HEK293T (cell line): ENCODE results near the gene NREP.

Experiments used
- BHLHE40 ChIP-seq: fragments of 450-650 bp; IDR thresholded peaks from 2 replicates; pipeline ENCODE4 v1.6.1; 2016; ENCODE audit warnings: mild to moderate bottlenecking, moderate library complexity, borderline replicate concordance
- CTBP1 ChIP-seq: fragments of 450-650 bp; IDR thresholded peaks from 2 replicates; pipeline ENCODE4 v1.6.1; 2016; ENCODE audit warnings: borderline replicate concordance
- ELF4 ChIP-seq: fragments of 450-650 bp; IDR thresholded peaks from 2 replicates; pipeline ENCODE4 v1.6.1; 2017; ENCODE audit warnings: antibody characterized with exemption
- FOXA1 ChIP-seq: fragments of 450-650 bp; IDR thresholded peaks from 2 replicates; pipeline ENCODE4 v1.6.1; 2016; ENCODE audit warnings: mild to moderate bottlenecking
- FOXK2 ChIP-seq: fragments of 450-650 bp; IDR thresholded peaks from 2 replicates; pipeline ENCODE4 v1.6.1; 2016; ENCODE audit warnings: mild to moderate bottlenecking
- FOXM1 ChIP-seq: fragments of 450-650 bp; IDR thresholded peaks from 2 replicates; pipeline ENCODE4 v1.6.1; 2017; ENCODE audit warnings: mild to moderate bottlenecking, borderline replicate concordance
- HDGF ChIP-seq: fragments of 450-650 bp; IDR thresholded peaks from 2 replicates; pipeline ENCODE4 v1.6.1; 2017; ENCODE audit warnings: antibody characterized with exemption, borderline replicate concordance
- NFRKB ChIP-seq: fragments of 450-650 bp; IDR thresholded peaks from 2 replicates; pipeline ENCODE4 v1.6.1; 2016; ENCODE audit warnings: mild to moderate bottlenecking, moderate library complexity
- SP1 ChIP-seq: fragments of 450-650 bp; IDR thresholded peaks from 2 replicates; pipeline ENCODE4 v1.6.1; 2017
- SUZ12 ChIP-seq: fragments of 450-650 bp; IDR thresholded peaks from 2 replicates; pipeline ENCODE4 v1.6.1; 2016; ENCODE audit warnings: mild to moderate bottlenecking
- ZNF384 ChIP-seq: fragments of 450-650 bp; IDR thresholded peaks from 2 replicates; pipeline ENCODE4 v1.6.1; 2016

- TF ChIP-seq NFRKB: no peak
- TF ChIP-seq ELF4: no peak
- TF ChIP-seq SP1: no peak
- TF ChIP-seq SUZ12: no peak
- TF ChIP-seq BHLHE40: no peak
- TF ChIP-seq FOXA1: no peak
- TF ChIP-seq ZNF384: no peak
- TF ChIP-seq FOXK2: no peak
- no peak for TF ChIP-seq FOXM1
- no peak for TF ChIP-seq CTBP1
- TF ChIP-seq HDGF: no peak
Observed at GRCh38 chr5:111722140-111722539, 34.9 kb downstream of the NREP start.
